C4-2B (cell line): ENCODE data around the gene DYRK1A.
"Not testable (repeated sequence)": the region's sequence is repeated elsewhere in the genome, so short reads cannot be mapped to it uniquely, and the experiment has no call there.

Experiments
- ZFX ChIP-seq: fragments of 450-650 bp; IDR thresholded peaks from 2 replicates; pipeline ENCODE4 v1.6.1; 2017
- TF ChIP-seq, protein P1 (sequence below): fragments of 450-650 bp; conservative IDR thresholded peaks from 2 replicates; pipeline ENCODE4 v1.5.1; 2017; ENCODE audit warnings: mild to moderate bottlenecking

- TF ChIP-seq, protein P1, sequence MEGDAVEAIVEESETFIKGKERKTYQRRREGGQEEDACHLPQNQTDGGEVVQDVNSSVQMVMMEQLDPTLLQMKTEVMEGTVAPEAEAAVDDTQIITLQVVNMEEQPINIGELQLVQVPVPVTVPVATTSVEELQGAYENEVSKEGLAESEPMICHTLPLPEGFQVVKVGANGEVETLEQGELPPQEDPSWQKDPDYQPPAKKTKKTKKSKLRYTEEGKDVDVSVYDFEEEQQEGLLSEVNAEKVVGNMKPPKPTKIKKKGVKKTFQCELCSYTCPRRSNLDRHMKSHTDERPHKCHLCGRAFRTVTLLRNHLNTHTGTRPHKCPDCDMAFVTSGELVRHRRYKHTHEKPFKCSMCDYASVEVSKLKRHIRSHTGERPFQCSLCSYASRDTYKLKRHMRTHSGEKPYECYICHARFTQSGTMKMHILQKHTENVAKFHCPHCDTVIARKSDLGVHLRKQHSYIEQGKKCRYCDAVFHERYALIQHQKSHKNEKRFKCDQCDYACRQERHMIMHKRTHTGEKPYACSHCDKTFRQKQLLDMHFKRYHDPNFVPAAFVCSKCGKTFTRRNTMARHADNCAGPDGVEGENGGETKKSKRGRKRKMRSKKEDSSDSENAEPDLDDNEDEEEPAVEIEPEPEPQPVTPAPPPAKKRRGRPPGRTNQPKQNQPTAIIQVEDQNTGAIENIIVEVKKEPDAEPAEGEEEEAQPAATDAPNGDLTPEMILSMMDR = not testable (repeated sequence)
- TF ChIP-seq ZFX = not testable (repeated sequence)
These were observed 183.2 kb downstream of the DYRK1A start for GRCh38 chr21:37549730-37550129.
